Right ventricle myocardium superior (tissue), 1 donor: ENCODE data around the gene DGCR6. TPM values are rescaled to one million over a fixed set of nuclear protein-coding genes. Genes with fewer than 3 reads are reported as not detected.
"Not testable (repeated sequence)": the region's sequence is repeated elsewhere in the genome, so short reads cannot be mapped to it uniquely, and the experiment has no call there.

ENCODE experiments used
- ATAC-seq: fragments of 200-7000 bp; cut with Tn5 transposase; one replicate; pipeline ENCODE4 v1.9.1; 2020; ENCODE audit warnings: mild to moderate bottlenecking; ENCODE audit not compliant: poor library complexity
- DNase-seq: peaks from one replicate; pipeline ENCODE4 v3.0.0-alpha.2; 2020
- intact Hi-C: fragments of 100-400 bp; cut with DNase I; formaldehyde crosslinking; loops from one replicate; pipeline ENCODE4 v1.11.2; 2022
- total RNA-seq: library from RNA; stranded (reverse); fragmentation: NEBNext Ultra II Directional; extraction: Animal tissue kit (Norgen Biotek cat#: 25700); gene quantifications from one replicate; pipeline ENCODE4 v1.2.1, GENCODE V29; 2021
- donor health status: DM: no; HTN: yes; CAD: no; lungs with severe emphysema.

The DGCR6 gene
- total RNA-seq, 1 donor from 2014 or later = 13.8 TPM

- ATAC-seq = no peak
- no peak for DNase-seq
- intact Hi-C loops = no loop called here
These were observed 19.4 kb downstream of the DGCR6 start for GRCh38 chr22:18925368-18926064.

- ATAC-seq = peak; percentile 18
- DNase-seq = no peak
- intact Hi-C loops = no loop called here
These were observed 20.9 kb downstream of the DGCR6 start for GRCh38 chr22:18927020-18927419.

GRCh38 chr22:18927573-18927972, 21.5 kb downstream of the DGCR6 start:
- DNase-seq (no peak), ATAC-seq (no peak)
- intact Hi-C loops = no loop called here

GRCh38 chr22:18929459-18929858, 23.3 kb downstream of the DGCR6 start:
- no peak for DNase-seq
- intact Hi-C loops = no loop called here
- ATAC-seq = peak; percentile 93

GRCh38 chr22:18931905-18932652, 26.0 kb downstream of the DGCR6 start:
- DNase-seq = no peak
- ATAC-seq = no peak
- intact Hi-C loops = no loop called here

- ATAC-seq (no peak), DNase-seq (no peak)
- intact Hi-C loops = no loop called here
These were observed 27.8 kb downstream of the DGCR6 start for GRCh38 chr22:18933914-18934313.

- DNase-seq, ATAC-seq, intact Hi-C loops: not testable (repeated sequence)
These were observed 28.6 kb downstream of the DGCR6 start for GRCh38 chr22:18934688-18935087.

- intact Hi-C loops = no loop called here
- no peak for DNase-seq
- ATAC-seq = peak; percentile 89
These were observed 29.9 kb downstream of the DGCR6 start, which contains the start of gene PRODH for GRCh38 chr22:18935889-18936529. Gene PRODH (minus strand): TSS chr22:18936293. CDS start chr22:18936287, 6 bp downstream.

- DNase-seq, ATAC-seq, intact Hi-C loops: not testable (repeated sequence)
These were observed 32.6 kb downstream of the DGCR6 start for GRCh38 chr22:18938691-18939090.

GRCh38 chr22:18947105-18947504, 41.0 kb downstream of the DGCR6 start:
- intact Hi-C loops, DNase-seq, ATAC-seq: not testable (repeated sequence)

- intact Hi-C loops = no loop called here
- DNase-seq = peak; percentile 16
- ATAC-seq = no peak
These were observed 41.8 kb downstream of the DGCR6 start for GRCh38 chr22:18947905-18948304.

- DNase-seq = peak; percentile 25
- intact Hi-C loops = no loop called here
- ATAC-seq = no peak
These were observed 44.0 kb downstream of the DGCR6 start for GRCh38 chr22:18950141-18950540.

- ATAC-seq (no peak), DNase-seq (peak; percentile 20)
- intact Hi-C loops = no loop called here
These were observed 45.9 kb downstream of the DGCR6 start for GRCh38 chr22:18952022-18952421.

- intact Hi-C loops, ATAC-seq: not testable (repeated sequence)
- peak; percentile 26 for DNase-seq
These were observed 47.0 kb downstream of the DGCR6 start for GRCh38 chr22:18953128-18953527.

- DNase-seq = peak; percentile 82
- ATAC-seq = peak; percentile 95
- intact Hi-C loops = not testable (repeated sequence)
These were observed 48.3 kb downstream of the DGCR6 start for GRCh38 chr22:18954303-18954989.

GRCh38 chr22:18954990-18955571, 49.0 kb downstream of the DGCR6 start:
- intact Hi-C loops = no loop called here
- ATAC-seq (no peak), DNase-seq (peak; percentile 29)

GRCh38 chr22:18955696-18956095, 49.6 kb downstream of the DGCR6 start:
- DNase-seq (peak; percentile 17), ATAC-seq (no peak)
- intact Hi-C loops = no loop called here

GRCh38 chr22:18956121-18956895, 50.2 kb downstream of the DGCR6 start:
- DNase-seq = peak; percentile 16
- ATAC-seq, intact Hi-C loops: not testable (repeated sequence)
